HL-60 (cell line): ENCODE results near the gene ANKK1.

Experiments
- DNase-seq, 2 experiments: peaks; one replicate each; pipeline ENCODE4 v3.0.0-alpha.2; 2010 to 2020; ENCODE audit warnings: low read depth in 1 of 2, low spot score in 1 of 2
- H3K27ac ChIP-seq: fragments of 250-450 bp; sonication (Bioruptor Pico); replicated peaks from 2 replicates; pipeline ENCODE4 v1.5.1; 2020; ENCODE audit warnings: mild to moderate bottlenecking, moderate library complexity
- H3K27me3 ChIP-seq: fragments of 250-450 bp; sonication (Bioruptor Pico); 2 replicates; pipeline ENCODE4 v1.5.1; 2021; ENCODE audit warnings: mild to moderate bottlenecking, moderate library complexity; ENCODE audit not compliant: insufficient read depth, poor library complexity, severe bottlenecking
- H3K4me3 ChIP-seq: replicated peaks from 2 replicates; pipeline ENCODE4 v1.5.1; 2011; ENCODE audit warnings: mild to moderate bottlenecking, control low read depth, low read length; ENCODE audit not compliant: insufficient read depth
- GABPA ChIP-seq: IDR thresholded peaks from 2 replicates; pipeline ENCODE4 v1.6.1; 2012; ENCODE audit warnings: low read depth
- POLR2AphosphoS5 ChIP-seq: IDR thresholded peaks from 2 replicates; pipeline ENCODE4 v1.6.1; 2012; ENCODE audit warnings: low read depth
- REST ChIP-seq: IDR thresholded peaks from 2 replicates; pipeline ENCODE4 v1.6.1; 2012; ENCODE audit warnings: low read depth; ENCODE audit not compliant: insufficient replicate concordance
- SPI1 ChIP-seq: IDR thresholded peaks from 2 replicates; pipeline ENCODE4 v1.6.1; 2012; ENCODE audit warnings: low read depth, mild to moderate bottlenecking, borderline replicate concordance
- TF ChIP-seq, protein P1 (sequence below): IDR thresholded peaks from one replicate; pipeline ENCODE4 v1.5.1; 2011; ENCODE audit warnings: low read length, control low read depth, inconsistent platforms; ENCODE audit not compliant: insufficient read depth

ANKK1 gene

DNA sequence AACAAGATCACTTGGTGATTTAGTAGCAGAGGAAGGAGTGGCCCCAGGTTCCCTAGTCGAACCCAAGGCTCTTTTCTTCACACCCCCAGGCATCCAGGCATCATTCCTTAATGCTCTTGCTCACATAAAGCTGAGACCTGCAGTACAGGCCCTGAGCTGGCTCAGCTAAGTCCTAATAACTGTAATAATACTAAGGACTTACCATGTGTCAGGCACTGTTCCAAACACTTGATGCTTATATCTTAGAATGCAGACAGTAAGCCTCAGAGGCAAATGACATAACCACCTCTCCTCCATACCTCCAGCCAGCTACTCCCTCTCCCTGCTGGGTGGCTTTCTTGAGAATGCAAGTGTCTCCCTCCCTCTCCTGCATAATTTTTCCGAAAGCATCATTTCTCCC is 33.2 kb downstream of the ANKK1 start:
- TF ChIP-seq GABPA (no peak), REST (no peak), POLR2AphosphoS5 (no peak), SPI1 (no peak)
- TF ChIP-seq, protein P1, sequence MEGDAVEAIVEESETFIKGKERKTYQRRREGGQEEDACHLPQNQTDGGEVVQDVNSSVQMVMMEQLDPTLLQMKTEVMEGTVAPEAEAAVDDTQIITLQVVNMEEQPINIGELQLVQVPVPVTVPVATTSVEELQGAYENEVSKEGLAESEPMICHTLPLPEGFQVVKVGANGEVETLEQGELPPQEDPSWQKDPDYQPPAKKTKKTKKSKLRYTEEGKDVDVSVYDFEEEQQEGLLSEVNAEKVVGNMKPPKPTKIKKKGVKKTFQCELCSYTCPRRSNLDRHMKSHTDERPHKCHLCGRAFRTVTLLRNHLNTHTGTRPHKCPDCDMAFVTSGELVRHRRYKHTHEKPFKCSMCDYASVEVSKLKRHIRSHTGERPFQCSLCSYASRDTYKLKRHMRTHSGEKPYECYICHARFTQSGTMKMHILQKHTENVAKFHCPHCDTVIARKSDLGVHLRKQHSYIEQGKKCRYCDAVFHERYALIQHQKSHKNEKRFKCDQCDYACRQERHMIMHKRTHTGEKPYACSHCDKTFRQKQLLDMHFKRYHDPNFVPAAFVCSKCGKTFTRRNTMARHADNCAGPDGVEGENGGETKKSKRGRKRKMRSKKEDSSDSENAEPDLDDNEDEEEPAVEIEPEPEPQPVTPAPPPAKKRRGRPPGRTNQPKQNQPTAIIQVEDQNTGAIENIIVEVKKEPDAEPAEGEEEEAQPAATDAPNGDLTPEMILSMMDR = no peak
- Histone ChIP-seq H3K27me3 (no peaks in the 10 kb centered on the region), H3K4me3 (no peak overlapping the region), H3K27ac (no peak overlapping the region)
- no peak for DNase-seq

DNA sequence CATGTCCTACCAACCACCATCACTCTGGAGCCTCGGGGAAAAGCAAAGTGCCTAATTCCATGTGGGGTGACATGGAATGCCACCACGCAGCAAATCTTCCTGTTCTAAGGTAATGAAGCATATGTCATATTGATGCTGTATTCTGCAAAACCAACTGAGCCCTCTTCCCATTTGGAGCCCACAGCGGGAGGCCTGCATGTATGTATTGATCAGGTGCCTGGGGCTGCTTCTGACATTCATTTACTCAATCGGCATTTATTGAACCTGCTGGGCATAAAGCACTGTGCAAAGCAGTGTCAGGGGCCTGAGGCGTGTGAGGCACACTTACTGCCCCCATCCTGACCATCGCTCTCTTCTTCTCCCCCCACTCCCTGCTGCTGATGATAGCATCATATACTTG is 39.1 kb downstream of the ANKK1 start:
- no peak for DNase-seq
- TF ChIP-seq POLR2AphosphoS5 = no peak
- TF ChIP-seq, protein P1 = no peak
- no peaks in the 10 kb centered on the region for H3K27me3 ChIP-seq
- H3K27ac ChIP-seq = no peak overlapping the region
- H3K4me3 ChIP-seq = no peak overlapping the region

- no peak overlapping the region for H3K27ac ChIP-seq
- no peak overlapping the region for H3K4me3 ChIP-seq
- DNase-seq = no peak
- no peaks in the 10 kb centered on the region for H3K27me3 ChIP-seq
- TF ChIP-seq POLR2AphosphoS5 = no peak
- no peak for TF ChIP-seq REST
These were observed 44.2 kb downstream of the ANKK1 start for GRCh38 chr11:113431746-113432145.

DNA sequence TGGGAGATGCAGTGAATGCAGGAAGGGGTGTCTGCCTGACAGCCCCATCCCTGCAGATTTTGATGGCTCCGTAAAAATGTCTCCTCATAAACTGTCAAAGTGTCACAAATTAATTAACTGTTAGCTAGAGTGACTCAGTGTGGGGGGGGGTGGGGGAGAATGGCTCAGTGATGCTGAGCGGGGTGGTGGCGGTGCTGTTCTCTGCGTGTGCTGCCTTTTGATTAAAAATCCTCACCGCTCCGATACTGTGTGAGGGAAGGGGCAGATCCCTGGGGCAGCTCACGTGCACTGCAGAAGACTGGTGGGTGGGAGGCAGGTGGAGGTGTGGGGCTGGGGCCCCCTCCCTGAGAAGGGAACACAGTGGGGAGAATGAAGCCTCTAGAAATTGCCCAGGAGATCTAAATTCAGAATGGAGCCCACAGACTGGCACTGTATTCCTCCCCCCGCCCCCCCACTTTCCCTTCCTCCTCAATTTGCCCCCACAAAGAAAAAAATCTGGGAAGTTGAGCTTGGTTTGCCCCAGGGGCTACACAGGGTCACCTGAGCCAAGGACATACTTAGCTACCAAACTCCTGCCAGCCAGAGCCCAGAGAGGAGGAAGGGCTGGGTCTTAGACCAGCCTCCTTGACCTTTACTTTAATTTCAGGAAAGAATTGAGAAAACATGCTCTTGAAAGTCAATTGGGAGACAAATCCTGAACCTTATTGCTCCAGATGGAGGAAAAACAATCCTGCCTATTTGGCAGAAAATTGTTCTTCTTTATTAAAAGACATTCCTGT is 47.8 kb downstream of the ANKK1 start:
- Histone ChIP-seq H3K27me3 (no peaks in the 10 kb centered on the region), H3K4me3 (no peak overlapping the region), H3K27ac (no peak overlapping the region)
- no peak for DNase-seq
- TF ChIP-seq POLR2AphosphoS5 = no peak
- TF ChIP-seq, protein P1 = no peak
- TF ChIP-seq REST = no peak
- TF ChIP-seq GABPA = no peak
- no peak for TF ChIP-seq SPI1
